ENCODE measurements around the gene B3GNT5. TPM values are rescaled to one million over a fixed set of nuclear protein-coding genes. Genes with fewer than 3 reads are reported as not detected.
A peak's percentile ranks its signal among the peaks of the same experiment; 100 is the strongest.

B3GNT5 gene
- total and polyA plus RNA-seq, 2 experiments from 2014 or later: 4.9 to 6.4 TPM

DNA sequence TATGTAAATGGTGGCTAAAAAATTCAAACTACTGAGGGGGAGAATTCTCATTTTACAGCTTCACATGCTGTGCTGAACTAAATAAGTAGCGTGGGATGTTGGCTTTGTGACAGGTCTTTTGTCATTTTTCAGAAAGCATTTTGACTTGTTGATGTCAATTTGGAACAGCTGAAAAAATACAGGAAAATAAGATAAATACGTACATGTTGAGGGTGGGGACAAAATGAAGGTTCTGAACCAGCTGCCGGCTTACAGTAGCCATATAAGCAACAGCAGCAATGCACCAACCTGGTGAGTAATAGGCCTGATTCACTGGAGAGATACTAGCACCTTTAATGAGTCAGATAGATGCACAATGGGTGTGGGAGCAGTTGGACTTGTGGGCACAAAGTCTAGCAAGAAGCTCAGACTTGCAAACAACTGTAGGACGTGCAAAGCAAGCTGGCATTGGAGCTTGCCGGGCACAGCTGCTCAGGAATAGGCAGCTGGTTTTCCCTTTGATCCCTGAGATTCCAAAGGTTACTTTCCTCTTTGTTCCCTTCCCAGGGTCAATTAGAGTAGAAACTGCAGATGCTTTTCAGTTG lies 12.9 kb downstream of the B3GNT5 start:
- no peaks in the 10 kb centered on the region; the same call in 1 of the 2 replicates for H3K9me2 ChIP-seq (ENCODE audit: insufficient read depth)
- H3K79me2 ChIP-seq (replicated peaks; ENCODE audit: insufficient read depth): peaks cover 19% of the 10 kb centered on the region
- peaks cover 4% of the 10 kb centered on the region for H3K27me3 Mint-ChIP-seq (ENCODE audit: insufficient read depth, low read depth, poor library complexity)
- ATAC-seq (peak; percentile 7; the same call in 2 of the 3 replicates), DNase-seq (ENCODE audit: low spot score) (peak; percentile 59)
- no peak overlapping the region for H2AFZ ChIP-seq
- peak overlapping the region; percentile 88 for H3K27ac ChIP-seq (ENCODE audit: low read depth)
- H3K27me3 ChIP-seq (ENCODE audit: insufficient read depth): no peaks in the 10 kb centered on the region
- no peaks in the 10 kb centered on the region for H3K36me3 ChIP-seq (ENCODE audit: insufficient read depth)
- no peaks in the 10 kb centered on the region for H3K9me3 Mint-ChIP-seq
- no peak overlapping the region for H3K27ac Mint-ChIP-seq
- H3F3A ChIP-seq (replicated peaks; ENCODE audit: low read depth): no peaks in the 10 kb centered on the region
- peaks cover 54% of the 10 kb centered on the region for H3K4me1 ChIP-seq (ENCODE audit: insufficient read depth)
- no peak overlapping the region for H3K4me3 Mint-ChIP-seq
- no peaks in the 10 kb centered on the region for H4K20me1 ChIP-seq (replicated peaks; ENCODE audit: insufficient read depth)
- H3K36me3 Mint-ChIP-seq (ENCODE audit: low read depth): peaks cover 6% of the 10 kb centered on the region; the same call in 2 of the 3 replicates
- peak overlapping the region; percentile 54 for H3K4me2 ChIP-seq
- TF ChIP-seq ZNF462 (CRISPR knock-in tag; IDR thresholded peaks at IDR 0.05) (no peak), NANOG (IDR thresholded peaks at IDR 0.05; ENCODE audit: borderline replicate concordance) (no peak), REST (IDR thresholded peaks at IDR 0.05; ENCODE audit: unreplicated experiment) (no peak), JUNB (IDR thresholded peaks at IDR 0.05; ENCODE audit: unreplicated experiment) (no peak), CTCF (conservative IDR thresholded peaks at IDR 0.05; ENCODE audit: low read depth in 2 of 2) (no peak), POLR2AphosphoS5 (IDR thresholded peaks at IDR 0.05; ENCODE audit: low read depth) (no peak), EZH2phosphoT487 (IDR thresholded peaks at IDR 0.05; ENCODE audit: unreplicated experiment) (no peak)
- H3K4me3 ChIP-seq: peak overlapping the region; percentile 44
- peaks cover 26% of the 10 kb centered on the region for H3K4me1 Mint-ChIP-seq
